MCF 10A (cell line): ENCODE results near the gene TMEM217. TPM values are rescaled to one million over a fixed set of nuclear protein-coding genes. Genes with fewer than 3 reads are reported as not detected.

Experiments used
- BruUV-seq: library from RNA; stranded (reverse); fragments of 400-500 nt; replicated peaks from 2 replicates; lab custom pipeline; 2021; lab: Mats Ljungman, UMichigan
- CTCF ChIA-PET: fragments of 300-600 bp; sonication (Branson Sonifier 250); formaldehyde crosslinking; extraction: SDS; loops from one replicate; lab custom pipeline; 2021; ENCODE audit warnings: antibody characterized with exemption, inconsistent platforms; lab: Yijun Ruan, JAX
- POLR2A ChIA-PET: fragments of 300-600, 350-650 bp; sonication (Branson Sonifier 250); formaldehyde crosslinking; extraction: SDS; loops from one replicate; lab custom pipeline; 2020; ENCODE audit warnings: antibody characterized with exemption, inconsistent platforms; lab: Yijun Ruan, JAX
- DNase-seq: peaks from one replicate; pipeline ENCODE4 v3.0.0-alpha.2; 2018; ENCODE audit not compliant: unreplicated experiment
- H3K27ac Mint-ChIP-seq: one replicate; pipeline ENCODE4 v1.8.0; 2022; ENCODE audit warnings: mild to moderate bottlenecking, low read depth, mixed read lengths; ENCODE audit not compliant: unreplicated experiment
- H3K27me3 Mint-ChIP-seq: one replicate; pipeline ENCODE4 v1.8.0; 2022; ENCODE audit warnings: mixed read lengths; ENCODE audit not compliant: insufficient read depth, unreplicated experiment
- H3K36me3 Mint-ChIP-seq: one replicate; pipeline ENCODE4 v1.8.0; 2022; ENCODE audit warnings: mild to moderate bottlenecking, moderate library complexity, mixed read lengths; ENCODE audit not compliant: insufficient read depth, unreplicated experiment
- H3K4me1 Mint-ChIP-seq: one replicate; pipeline ENCODE4 v1.8.0; 2022; ENCODE audit warnings: mixed read lengths; ENCODE audit not compliant: insufficient read depth, unreplicated experiment
- H3K4me3 Mint-ChIP-seq: one replicate; pipeline ENCODE4 v1.8.0; 2022; ENCODE audit warnings: mild to moderate bottlenecking, moderate library complexity, mixed read lengths; ENCODE audit not compliant: unreplicated experiment
- H3K9me3 Mint-ChIP-seq: one replicate; pipeline ENCODE4 v1.8.0; 2022; ENCODE audit warnings: mixed read lengths; ENCODE audit not compliant: unreplicated experiment
- intact Hi-C: fragments of 100-400 bp; cut with micrococcal nuclease; formaldehyde crosslinking; loops from 2 replicates; pipeline ENCODE4 v1.14.1; 2022
- total RNA-seq: library from RNA; stranded (reverse); gene quantifications from 2 replicates; pipeline ENCODE4 v1.2.3, GENCODE V29; 2022
- TF ChIP-seq, protein P1 (sequence below): fragments of 200-600 bp; IDR thresholded peaks from one replicate; pipeline ENCODE4 v1.8.0; 2022; ENCODE audit warnings: antibody characterized with exemption, mild to moderate bottlenecking; ENCODE audit not compliant: unreplicated experiment

The TMEM217 gene
- total RNA-seq, 1 experiment from 2014 or later, result 3.2 TPM

DNA sequence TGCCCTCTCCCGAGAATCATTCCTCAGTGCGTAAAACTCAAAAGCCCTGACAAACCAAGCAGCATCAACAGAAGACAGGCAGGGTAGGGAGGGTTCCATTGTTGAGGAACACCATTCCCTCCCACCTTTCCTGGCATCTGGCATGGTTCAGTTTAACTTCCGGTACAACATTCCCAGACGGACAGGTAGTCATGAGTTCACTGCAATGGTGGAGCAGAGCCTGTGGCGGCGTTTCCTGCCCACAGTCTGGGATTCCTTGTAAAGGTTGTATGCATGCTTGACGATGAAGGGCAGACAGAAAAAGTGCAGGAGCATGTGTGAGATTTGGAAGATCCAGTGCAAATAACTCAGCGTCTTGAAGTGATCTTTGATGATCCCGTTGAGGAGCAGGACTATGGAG lies 45.7 kb downstream of the TMEM217 start:
- POLR2A ChIA-PET, result interaction anchor here (0.5 to 1.2 kb wide), 2 partner anchors 192 to 350 kb away, joined by 3 to 4 read pairs; no protein-coding TSS in a partner anchor
- TF ChIP-seq, protein P1, sequence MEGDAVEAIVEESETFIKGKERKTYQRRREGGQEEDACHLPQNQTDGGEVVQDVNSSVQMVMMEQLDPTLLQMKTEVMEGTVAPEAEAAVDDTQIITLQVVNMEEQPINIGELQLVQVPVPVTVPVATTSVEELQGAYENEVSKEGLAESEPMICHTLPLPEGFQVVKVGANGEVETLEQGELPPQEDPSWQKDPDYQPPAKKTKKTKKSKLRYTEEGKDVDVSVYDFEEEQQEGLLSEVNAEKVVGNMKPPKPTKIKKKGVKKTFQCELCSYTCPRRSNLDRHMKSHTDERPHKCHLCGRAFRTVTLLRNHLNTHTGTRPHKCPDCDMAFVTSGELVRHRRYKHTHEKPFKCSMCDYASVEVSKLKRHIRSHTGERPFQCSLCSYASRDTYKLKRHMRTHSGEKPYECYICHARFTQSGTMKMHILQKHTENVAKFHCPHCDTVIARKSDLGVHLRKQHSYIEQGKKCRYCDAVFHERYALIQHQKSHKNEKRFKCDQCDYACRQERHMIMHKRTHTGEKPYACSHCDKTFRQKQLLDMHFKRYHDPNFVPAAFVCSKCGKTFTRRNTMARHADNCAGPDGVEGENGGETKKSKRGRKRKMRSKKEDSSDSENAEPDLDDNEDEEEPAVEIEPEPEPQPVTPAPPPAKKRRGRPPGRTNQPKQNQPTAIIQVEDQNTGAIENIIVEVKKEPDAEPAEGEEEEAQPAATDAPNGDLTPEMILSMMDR, result no peak
- DNase-seq, result no peak
- H3K9me3 Mint-ChIP-seq, result no peaks in the 10 kb centered on the region
- no peak overlapping the region for H3K4me3 Mint-ChIP-seq
- intact Hi-C loops, result loop anchor here (10.0 kb wide), 1 partner anchor 327 kb away; the partner anchor contains the start of gene C6orf89
- H3K27me3 Mint-ChIP-seq, result no peaks in the 10 kb centered on the region
- H3K4me1 Mint-ChIP-seq, result no peaks in the 10 kb centered on the region
- no peaks in the 10 kb centered on the region for H3K36me3 Mint-ChIP-seq
- CTCF ChIA-PET, result interaction anchor here (0.6 to 9.9 kb wide), 10 partner anchors 9 to 327 kb away, joined by 3 to 228 read pairs (median 8); partner anchors contain the start of gene C6orf89
- H3K27ac Mint-ChIP-seq, result no peak overlapping the region
- no TSS peak for BruUV-seq

GRCh38 chr6:37210313-37210968 lies 47.5 kb downstream of the TMEM217 start:
- peak; percentile 87 for DNase-seq
- H3K4me1 Mint-ChIP-seq, result no peaks in the 10 kb centered on the region
- H3K4me3 Mint-ChIP-seq, result no peak overlapping the region
- no peak overlapping the region for H3K27ac Mint-ChIP-seq
- BruUV-seq, result no TSS peak
- TF ChIP-seq, protein P1, result peak; percentile 89
- no peaks in the 10 kb centered on the region for H3K36me3 Mint-ChIP-seq
- intact Hi-C loops, result loop anchor here (1.0 to 10.0 kb wide), 6 partner anchors 38 to 444 kb away; partner anchors contain the start of genes C6orf89 and TMEM217
- POLR2A ChIA-PET, result interaction anchor here (0.7 to 1.6 kb wide), 11 partner anchors 9 to 325 kb away, joined by 3 to 7 read pairs (median 3); partner anchors contain the start of genes C6orf89, TBC1D22B and TMEM217
- no peaks in the 10 kb centered on the region for H3K27me3 Mint-ChIP-seq
- no peaks in the 10 kb centered on the region for H3K9me3 Mint-ChIP-seq
- CTCF ChIA-PET, result interaction anchor here (0.6 to 9.9 kb wide), 24 partner anchors 9 to 521 kb away, joined by 3 to 228 read pairs (median 5); partner anchors contain the start of gene PIM1

- DNase-seq, result no peak
- intact Hi-C loops, result loop anchor here (1.0 to 10.0 kb wide), 6 partner anchors 37 to 443 kb away; partner anchors contain the start of genes C6orf89 and TMEM217
- Mint-ChIP-seq H3K27ac (no peak overlapping the region), H3K4me1 (no peaks in the 10 kb centered on the region), H3K36me3 (no peaks in the 10 kb centered on the region), H3K27me3 (no peaks in the 10 kb centered on the region), H3K9me3 (no peaks in the 10 kb centered on the region), H3K4me3 (no peak overlapping the region)
- ChIA-PET CTCF (interaction anchor here (0.5 to 9.9 kb wide), 34 partner anchors 8 to 661 kb away, joined by 3 to 228 read pairs (median 4); partner anchors contain the start of genes C6orf89 and PIM1), POLR2A (interaction anchor here (0.7 to 1.6 kb wide), 11 partner anchors 8 to 324 kb away, joined by 3 to 7 read pairs (median 3); partner anchors contain the start of genes C6orf89, TBC1D22B and TMEM217)
- BruUV-seq, result no TSS peak
- TF ChIP-seq, protein P1, result no peak
Measured at GRCh38 chr6:37209461-37210205, 48.3 kb downstream of the TMEM217 start.
